IPS DF 19.7 (cell line): ENCODE measurements around the gene DPF3.

Source experiments
- DNase-seq: peaks from one replicate; pipeline ENCODE4 v3.0.0-alpha.2; 2013; ENCODE audit warnings: low read depth, low spot score

DPF3 gene

GRCh38 chr14:72715850-72716228 lies 178.1 kb downstream of the DPF3 start:
- no peak for DNase-seq

GRCh38 chr14:72715215-72715849 lies 178.6 kb downstream of the DPF3 start:
- DNase-seq, result no peak

- no peak for DNase-seq
Measured at GRCh38 chr14:72714871-72715214, 179.1 kb downstream of the DPF3 start.

- no peak for DNase-seq
Measured at GRCh38 chr14:72714094-72714493, 179.8 kb downstream of the DPF3 start.

GRCh38 chr14:72711936-72712335 lies 182.0 kb downstream of the DPF3 start:
- DNase-seq, result no peak

- no peak for DNase-seq
Measured at GRCh38 chr14:72709916-72710611, 183.8 kb downstream of the DPF3 start.

GRCh38 chr14:72708708-72709475 lies 185.0 kb downstream of the DPF3 start:
- no peak for DNase-seq

- DNase-seq, result no peak
Measured at GRCh38 chr14:72708222-72708621, 185.7 kb downstream of the DPF3 start.

- DNase-seq, result no peak
Measured at GRCh38 chr14:72706485-72706884, 187.4 kb downstream of the DPF3 start.

- no peak for DNase-seq
Measured at GRCh38 chr14:72704502-72704901, 189.4 kb downstream of the DPF3 start.

GRCh38 chr14:72701605-72702004 lies 192.3 kb downstream of the DPF3 start:
- DNase-seq, result no peak

GRCh38 chr14:72701237-72701565 lies 192.7 kb downstream of the DPF3 start:
- DNase-seq, result no peak

GRCh38 chr14:72700338-72701236 lies 193.3 kb downstream of the DPF3 start:
- DNase-seq, result no peak

- DNase-seq, result no peak
Measured at GRCh38 chr14:72699852-72700257, 194.0 kb downstream of the DPF3 start.

GRCh38 chr14:72699443-72699842 lies 194.5 kb downstream of the DPF3 start:
- DNase-seq, result no peak

- DNase-seq, result peak; percentile 52
Measured at GRCh38 chr14:72692696-72693095, 201.2 kb downstream of the DPF3 start.

- DNase-seq, result no peak
Measured at GRCh38 chr14:72690324-72690723, 203.6 kb downstream of the DPF3 start.

GRCh38 chr14:72688990-72689671 lies 204.8 kb downstream of the DPF3 start:
- no peak for DNase-seq

- no peak for DNase-seq
Measured at GRCh38 chr14:72686832-72687231, 207.1 kb downstream of the DPF3 start.

- no peak for DNase-seq
Measured at GRCh38 chr14:72686101-72686500, 207.8 kb downstream of the DPF3 start.

GRCh38 chr14:72685456-72685855 lies 208.4 kb downstream of the DPF3 start:
- no peak for DNase-seq
